Osteoblast (primary cell): ENCODE measurements around the gene DLG2. TPM values are rescaled to one million over a fixed set of nuclear protein-coding genes. Genes with fewer than 3 reads are reported as not detected.
"Not testable (repeated sequence)": the region's sequence is repeated elsewhere in the genome, so short reads cannot be mapped to it uniquely, and the experiment has no call there.

Source experiments
- DNase-seq: peaks from one replicate; pipeline ENCODE4 v3.0.0; 2011; ENCODE audit warnings: low spot score, mixed read lengths; ENCODE audit not compliant: insufficient read length; ENCODE audit errors: missing footprints
- H2AFZ ChIP-seq: 2 replicates; pipeline ENCODE4 v1.6.0; 2011; ENCODE audit warnings: mild to moderate bottlenecking, low read length
- H3K27ac ChIP-seq: 2 replicates; pipeline ENCODE4 v1.5.1; 2011; ENCODE audit warnings: mild to moderate bottlenecking, low read depth, low read length, moderate library complexity
- H3K27me3 ChIP-seq: 2 replicates; pipeline ENCODE4 v1.6.0; 2012; ENCODE audit warnings: mild to moderate bottlenecking, control low read depth, inconsistent platforms, low read length, moderate library complexity; ENCODE audit not compliant: insufficient read depth
- H3K36me3 ChIP-seq: 2 replicates; pipeline ENCODE4 v1.5.1; 2011; ENCODE audit warnings: mild to moderate bottlenecking, low read length, control low read depth, moderate library complexity; ENCODE audit not compliant: insufficient read depth
- H3K4me1 ChIP-seq: 2 replicates; pipeline ENCODE4 v1.5.1; 2011; ENCODE audit warnings: mild to moderate bottlenecking, low read length, control low read depth, moderate library complexity; ENCODE audit not compliant: insufficient read depth
- H3K4me2 ChIP-seq: 2 replicates; pipeline ENCODE4 v1.6.0; 2011; ENCODE audit warnings: mild to moderate bottlenecking, low read length; ENCODE audit not compliant: insufficient read depth
- H3K4me3 ChIP-seq: fragments of 200-600 bp; sonication (generic); 3 replicates; pipeline ENCODE4 v1.5.1; 2012; ENCODE audit warnings: mild to moderate bottlenecking, low read length, inconsistent platforms; ENCODE audit not compliant: insufficient read depth
- H3K79me2 ChIP-seq: 2 replicates; pipeline ENCODE4 v1.6.0; 2012; ENCODE audit warnings: mild to moderate bottlenecking, low read length, control low read depth, inconsistent platforms; ENCODE audit not compliant: insufficient read depth
- H3K9me3 ChIP-seq: 2 replicates; pipeline ENCODE4 v1.5.1; 2011; ENCODE audit warnings: low read depth, low read length, control low read depth
- H4K20me1 ChIP-seq: 2 replicates; pipeline ENCODE4 v1.6.0; 2012; ENCODE audit warnings: mild to moderate bottlenecking, low read length, control low read depth; ENCODE audit not compliant: insufficient read depth
- CTCF ChIP-seq: IDR thresholded peaks from 2 replicates; pipeline ENCODE4 v1.5.1; 2011; ENCODE audit warnings: mild to moderate bottlenecking, low read depth, low read length, moderate library complexity; ENCODE audit errors: extremely low read depth
- total RNA-seq: library from RNA; depleted of rRNA; stranded (reverse); fragments of >200 nt; gene quantifications from 2 replicates; pipeline ENCODE4 v1.2.3, GENCODE V29; 2012

DLG2 gene
- total RNA-seq, 1 donor = 3.3 TPM

DNA sequence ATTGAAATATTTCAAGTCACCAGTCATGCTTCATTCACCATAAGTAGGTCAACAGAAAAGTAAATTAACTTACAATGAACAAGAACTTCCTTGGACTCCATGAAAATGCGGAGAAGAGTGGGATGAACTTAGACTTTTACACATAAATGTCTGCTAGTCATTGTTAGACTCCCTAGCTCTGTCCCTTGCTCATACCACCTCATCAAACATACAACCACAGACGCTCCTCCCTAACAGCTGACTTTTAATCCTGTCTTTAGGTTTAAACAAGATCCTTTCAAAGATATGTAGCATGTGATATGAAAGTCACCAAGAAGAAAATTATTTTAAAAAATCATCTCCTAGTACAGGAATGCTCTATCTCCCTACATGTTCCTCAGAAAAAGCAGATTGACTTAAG lies 248.1 kb downstream of the DLG2 start:
- no peaks in the 10 kb centered on the region for H3K79me2 ChIP-seq
- DNase-seq = no peak
- H3K4me3 ChIP-seq = no peak overlapping the region

DNA sequence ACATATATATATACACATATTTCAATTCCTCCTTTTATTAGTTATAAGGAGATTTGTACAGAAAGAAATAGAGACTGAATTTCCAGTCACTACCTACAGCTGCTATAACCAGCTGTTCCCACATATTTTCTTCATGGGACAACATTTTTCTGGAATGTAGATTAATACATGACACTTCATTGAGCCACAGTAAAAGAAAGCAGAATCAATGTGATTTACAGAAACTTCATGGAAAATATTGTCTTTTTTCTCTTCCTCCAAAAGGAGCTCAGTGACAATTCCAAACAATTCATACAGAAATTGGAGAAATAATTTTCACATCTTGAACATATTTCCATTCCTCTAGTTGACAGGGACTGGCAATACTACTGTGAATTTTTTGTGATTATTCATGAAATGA lies 249.2 kb downstream of the DLG2 start:
- no peak overlapping the region for H3K27ac ChIP-seq
- no peak for DNase-seq
- no peaks in the 10 kb centered on the region for H3K27me3 ChIP-seq
- no peak overlapping the region for H2AFZ ChIP-seq
- H4K20me1 ChIP-seq = no peaks in the 10 kb centered on the region
- no peaks in the 10 kb centered on the region for H3K4me1 ChIP-seq
- no peak overlapping the region for H3K4me2 ChIP-seq
- H3K9me3 ChIP-seq = no peaks in the 10 kb centered on the region
- TF ChIP-seq CTCF = no peak
- no peaks in the 10 kb centered on the region for H3K36me3 ChIP-seq
- H3K4me3 ChIP-seq = no peak overlapping the region
- no peaks in the 10 kb centered on the region for H3K79me2 ChIP-seq

More for the DNA sequence above, 248.1 kb downstream of the DLG2 start:
- Histone ChIP-seq H3K4me2 (no peak overlapping the region), H3K27ac (no peak overlapping the region), H3K27me3 (no peaks in the 10 kb centered on the region), H3K4me1 (no peaks in the 10 kb centered on the region), H3K9me3 (no peaks in the 10 kb centered on the region), H3K36me3 (no peaks in the 10 kb centered on the region), H4K20me1 (no peaks in the 10 kb centered on the region), H2AFZ (no peak overlapping the region)
- TF ChIP-seq CTCF = no peak

- H3K9me3 ChIP-seq = peaks cover 2% of the 10 kb centered on the region
Observed at GRCh38 chr11:85359859-85360258, 267.3 kb downstream of the DLG2 start.

DNA sequence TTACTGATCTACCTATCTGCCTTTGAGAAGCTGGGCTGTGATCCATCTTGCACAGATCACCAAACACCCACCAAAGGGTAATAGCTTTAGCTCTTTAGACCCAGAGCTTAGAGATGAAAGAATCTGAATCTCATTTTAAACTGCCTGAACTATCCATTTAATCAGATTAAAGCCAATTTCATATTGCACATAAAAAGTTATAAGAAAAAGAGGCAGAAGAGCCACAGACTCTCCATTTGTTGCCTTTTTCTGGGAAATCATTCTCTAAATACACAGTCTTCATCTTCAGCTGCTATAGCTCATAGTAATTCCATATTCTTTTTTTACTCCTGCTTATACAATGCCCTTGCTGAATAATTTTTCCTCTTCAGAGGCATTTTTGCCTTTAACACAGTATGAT lies 271.2 kb downstream of the DLG2 start:
- no peak for TF ChIP-seq CTCF

More at GRCh38 chr11:85359859-85360258, 267.3 kb downstream of the DLG2 start:
- Histone ChIP-seq H3K36me3 (no peaks in the 10 kb centered on the region), H4K20me1 (no peaks in the 10 kb centered on the region), H2AFZ (no peak overlapping the region), H3K27me3 (no peaks in the 10 kb centered on the region), H3K79me2 (no peaks in the 10 kb centered on the region), H3K27ac (no peak overlapping the region), H3K4me3 (no peak overlapping the region), H3K4me1 (no peaks in the 10 kb centered on the region), H3K4me2 (no peak overlapping the region)
- DNase-seq = no peak
- TF ChIP-seq CTCF = no peak

DNA sequence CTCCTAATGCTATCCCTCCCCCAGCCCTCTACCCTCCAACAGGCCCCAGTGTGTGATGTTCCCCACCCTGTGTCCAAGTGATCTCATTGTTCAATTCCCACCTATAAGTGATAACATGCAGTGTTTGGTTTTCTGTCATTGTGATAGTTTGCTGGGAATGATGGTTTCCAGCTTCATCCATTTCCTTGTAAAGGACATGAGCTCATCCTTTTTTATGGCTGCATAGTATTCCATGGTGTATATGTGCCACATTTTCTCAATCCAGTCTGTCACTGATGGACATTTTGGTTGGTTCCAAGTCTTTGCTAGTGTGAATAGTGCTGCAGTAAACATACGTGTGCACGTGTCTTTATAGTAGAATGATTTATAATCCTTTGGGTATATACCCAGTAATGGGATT lies 277.6 kb downstream of the DLG2 start:
- H2AFZ ChIP-seq, DNase-seq: not testable (repeated sequence)

More for the DNA sequence above, 271.2 kb downstream of the DLG2 start:
- Histone ChIP-seq H3K36me3 (no peaks in the 10 kb centered on the region), H2AFZ (no peak overlapping the region), H3K79me2 (no peaks in the 10 kb centered on the region), H3K27ac (no peak overlapping the region), H4K20me1 (no peaks in the 10 kb centered on the region), H3K9me3 (no peaks in the 10 kb centered on the region), H3K27me3 (no peaks in the 10 kb centered on the region), H3K4me3 (no peak overlapping the region), H3K4me2 (no peak overlapping the region), H3K4me1 (no peaks in the 10 kb centered on the region)
- DNase-seq = no peak

More for the DNA sequence above, 277.6 kb downstream of the DLG2 start:
- H3K79me2 ChIP-seq, H3K36me3 ChIP-seq, H4K20me1 ChIP-seq, H3K4me2 ChIP-seq, H3K27me3 ChIP-seq, H3K9me3 ChIP-seq, H3K4me1 ChIP-seq, H3K27ac ChIP-seq, H3K4me3 ChIP-seq: not testable (repeated sequence)
